ENCODE data around the gene ACSF3.

Gene ACSF3

GRCh38 chr16:89139907-89140361 is 46.3 kb downstream of the ACSF3 start:
- Histone ChIP-seq H3K4me2 (ENCODE audit: low read length) (no peak overlapping the region), H3K9me3 (ENCODE audit: low read length) (no peaks in the 10 kb centered on the region), H3K27me3 (ENCODE audit: insufficient read depth, low read length) (no peaks in the 10 kb centered on the region), H3K4me1 (ENCODE audit: insufficient read depth, low read length, severe bottlenecking) (no peaks in the 10 kb centered on the region), H2AFZ (ENCODE audit: low read length) (no peak overlapping the region), H3K4me3 (ENCODE audit: low read depth, low read length, poor library complexity, severe bottlenecking) (no peak overlapping the region), H3K9me2 (ENCODE audit: low read depth, low read length) (no peaks in the 10 kb centered on the region), H3F3A (ENCODE audit: insufficient read depth, low read length) (no peaks in the 10 kb centered on the region), H3K79me2 (ENCODE audit: insufficient read depth, low read length) (no peaks in the 10 kb centered on the region), H3K27ac (ENCODE audit: low read depth, low read length, poor library complexity, severe bottlenecking) (no peak overlapping the region), H3K36me3 (ENCODE audit: insufficient read depth, low read length) (peaks cover 96% of the 10 kb centered on the region), H3K9ac (ENCODE audit: low read length) (no peak overlapping the region), H4K20me1 (ENCODE audit: insufficient read depth, low read length) (no peaks in the 10 kb centered on the region)
- TF ChIP-seq EZH2 (IDR thresholded peaks at IDR 0.05; ENCODE audit: borderline replicate concordance, low read length) (no peak), CTCF (IDR thresholded peaks at IDR 0.05; ENCODE audit: low read length) (no peak)

- Histone ChIP-seq H3K9ac (ENCODE audit: low read length) (no peak overlapping the region), H3K27ac (ENCODE audit: low read depth, low read length, poor library complexity, severe bottlenecking) (no peak overlapping the region), H3K36me3 (ENCODE audit: insufficient read depth, low read length) (peaks cover 96% of the 10 kb centered on the region), H3K4me1 (ENCODE audit: insufficient read depth, low read length, severe bottlenecking) (no peaks in the 10 kb centered on the region), H3K27me3 (ENCODE audit: insufficient read depth, low read length) (no peaks in the 10 kb centered on the region), H4K20me1 (ENCODE audit: insufficient read depth, low read length) (no peaks in the 10 kb centered on the region), H3K9me2 (ENCODE audit: low read depth, low read length) (no peaks in the 10 kb centered on the region), H3K79me2 (ENCODE audit: insufficient read depth, low read length) (no peaks in the 10 kb centered on the region), H3K4me3 (ENCODE audit: low read depth, low read length, poor library complexity, severe bottlenecking) (no peak overlapping the region), H2AFZ (ENCODE audit: low read length) (no peak overlapping the region), H3K4me2 (ENCODE audit: low read length) (no peak overlapping the region), H3F3A (ENCODE audit: insufficient read depth, low read length) (no peaks in the 10 kb centered on the region), H3K9me3 (ENCODE audit: low read length) (no peaks in the 10 kb centered on the region)
- no peak for TF ChIP-seq EZH2 (IDR thresholded peaks at IDR 0.05; ENCODE audit: borderline replicate concordance, low read length)
- no peak for TF ChIP-seq CTCF (IDR thresholded peaks at IDR 0.05; ENCODE audit: low read length)
Observed at GRCh38 chr16:89140401-89140800, 46.7 kb downstream of the ACSF3 start.

- no peaks in the 10 kb centered on the region for H3K79me2 ChIP-seq (ENCODE audit: insufficient read depth, low read length)
- no peak overlapping the region for H3K4me3 ChIP-seq (ENCODE audit: low read depth, low read length, poor library complexity, severe bottlenecking)
- H3K36me3 ChIP-seq (ENCODE audit: insufficient read depth, low read length) = peaks cover 96% of the 10 kb centered on the region
- H3K9me2 ChIP-seq (ENCODE audit: low read depth, low read length) = no peaks in the 10 kb centered on the region
- H4K20me1 ChIP-seq (ENCODE audit: insufficient read depth, low read length) = no peaks in the 10 kb centered on the region
- H3K4me1 ChIP-seq (ENCODE audit: insufficient read depth, low read length, severe bottlenecking) = no peaks in the 10 kb centered on the region
- H2AFZ ChIP-seq (ENCODE audit: low read length) = no peak overlapping the region
- TF ChIP-seq CTCF (IDR thresholded peaks at IDR 0.05; ENCODE audit: low read length) = no peak
- TF ChIP-seq EZH2 (IDR thresholded peaks at IDR 0.05; ENCODE audit: borderline replicate concordance, low read length) = no peak
- no peaks in the 10 kb centered on the region for H3F3A ChIP-seq (ENCODE audit: insufficient read depth, low read length)
- no peak overlapping the region for H3K4me2 ChIP-seq (ENCODE audit: low read length)
- H3K9ac ChIP-seq (ENCODE audit: low read length) = no peak overlapping the region
- no peak overlapping the region for H3K27ac ChIP-seq (ENCODE audit: low read depth, low read length, poor library complexity, severe bottlenecking)
- no peaks in the 10 kb centered on the region for H3K27me3 ChIP-seq (ENCODE audit: insufficient read depth, low read length)
- H3K9me3 ChIP-seq (ENCODE audit: low read length) = no peaks in the 10 kb centered on the region
Observed at GRCh38 chr16:89140981-89141883, 47.6 kb downstream of the ACSF3 start.

Data from OCI-LY1 (cell line).